LNCaP clone FGC (cell line): Measurements from ENCODE around the gene ETV6.

Experiments used
- DNase-seq: peaks from one replicate; pipeline ENCODE4 v3.0.0-alpha.2; 2011; ENCODE audit warnings: low read depth
- H3K4me3 ChIP-seq: 2 replicates; pipeline ENCODE4 v1.5.1; 2011; ENCODE audit warnings: mild to moderate bottlenecking, low read depth, low read length, control low read depth
- TF ChIP-seq, protein P1 (sequence below): IDR thresholded peaks from 2 replicates; pipeline ENCODE4 v1.5.1; 2012; ENCODE audit warnings: mild to moderate bottlenecking; ENCODE audit not compliant: control insufficient read depth, insufficient read depth; ENCODE audit errors: extremely low read depth

Gene ETV6

DNA sequence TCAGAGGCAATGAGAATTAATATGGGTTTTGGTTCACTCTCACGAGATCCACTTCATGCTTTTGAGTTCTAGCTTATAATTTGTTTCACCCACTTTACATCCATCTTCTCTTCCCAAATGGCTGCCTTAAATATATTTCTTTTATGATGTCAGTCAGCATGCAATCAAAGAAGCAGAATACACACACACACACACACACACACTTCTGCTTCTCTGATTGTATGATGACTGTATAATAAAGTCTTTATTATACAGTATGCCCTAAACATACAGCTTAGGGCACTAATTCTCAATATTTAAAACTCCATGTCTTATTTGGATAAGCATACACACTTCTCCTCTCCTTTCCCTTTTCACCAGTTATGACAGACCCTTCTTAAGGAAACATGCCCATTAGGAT lies 6.7 kb upstream of the ETV6 start:
- no peak for DNase-seq
- TF ChIP-seq, protein P1, sequence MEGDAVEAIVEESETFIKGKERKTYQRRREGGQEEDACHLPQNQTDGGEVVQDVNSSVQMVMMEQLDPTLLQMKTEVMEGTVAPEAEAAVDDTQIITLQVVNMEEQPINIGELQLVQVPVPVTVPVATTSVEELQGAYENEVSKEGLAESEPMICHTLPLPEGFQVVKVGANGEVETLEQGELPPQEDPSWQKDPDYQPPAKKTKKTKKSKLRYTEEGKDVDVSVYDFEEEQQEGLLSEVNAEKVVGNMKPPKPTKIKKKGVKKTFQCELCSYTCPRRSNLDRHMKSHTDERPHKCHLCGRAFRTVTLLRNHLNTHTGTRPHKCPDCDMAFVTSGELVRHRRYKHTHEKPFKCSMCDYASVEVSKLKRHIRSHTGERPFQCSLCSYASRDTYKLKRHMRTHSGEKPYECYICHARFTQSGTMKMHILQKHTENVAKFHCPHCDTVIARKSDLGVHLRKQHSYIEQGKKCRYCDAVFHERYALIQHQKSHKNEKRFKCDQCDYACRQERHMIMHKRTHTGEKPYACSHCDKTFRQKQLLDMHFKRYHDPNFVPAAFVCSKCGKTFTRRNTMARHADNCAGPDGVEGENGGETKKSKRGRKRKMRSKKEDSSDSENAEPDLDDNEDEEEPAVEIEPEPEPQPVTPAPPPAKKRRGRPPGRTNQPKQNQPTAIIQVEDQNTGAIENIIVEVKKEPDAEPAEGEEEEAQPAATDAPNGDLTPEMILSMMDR = no peak
- H3K4me3 ChIP-seq = no peak overlapping the region

GRCh38 chr12:11645391-11645790 lies 4.1 kb upstream of the ETV6 start:
- TF ChIP-seq, protein P1 = no peak
- no peak for DNase-seq
- no peak overlapping the region for H3K4me3 ChIP-seq

GRCh38 chr12:11648514-11649412 lies 711 bp upstream of the ETV6 start:
- DNase-seq = peak; percentile 77
- TF ChIP-seq, protein P1 = 0 out of 2 replicates have a peak, but pooled peaks have one; percentile 1

DNA sequence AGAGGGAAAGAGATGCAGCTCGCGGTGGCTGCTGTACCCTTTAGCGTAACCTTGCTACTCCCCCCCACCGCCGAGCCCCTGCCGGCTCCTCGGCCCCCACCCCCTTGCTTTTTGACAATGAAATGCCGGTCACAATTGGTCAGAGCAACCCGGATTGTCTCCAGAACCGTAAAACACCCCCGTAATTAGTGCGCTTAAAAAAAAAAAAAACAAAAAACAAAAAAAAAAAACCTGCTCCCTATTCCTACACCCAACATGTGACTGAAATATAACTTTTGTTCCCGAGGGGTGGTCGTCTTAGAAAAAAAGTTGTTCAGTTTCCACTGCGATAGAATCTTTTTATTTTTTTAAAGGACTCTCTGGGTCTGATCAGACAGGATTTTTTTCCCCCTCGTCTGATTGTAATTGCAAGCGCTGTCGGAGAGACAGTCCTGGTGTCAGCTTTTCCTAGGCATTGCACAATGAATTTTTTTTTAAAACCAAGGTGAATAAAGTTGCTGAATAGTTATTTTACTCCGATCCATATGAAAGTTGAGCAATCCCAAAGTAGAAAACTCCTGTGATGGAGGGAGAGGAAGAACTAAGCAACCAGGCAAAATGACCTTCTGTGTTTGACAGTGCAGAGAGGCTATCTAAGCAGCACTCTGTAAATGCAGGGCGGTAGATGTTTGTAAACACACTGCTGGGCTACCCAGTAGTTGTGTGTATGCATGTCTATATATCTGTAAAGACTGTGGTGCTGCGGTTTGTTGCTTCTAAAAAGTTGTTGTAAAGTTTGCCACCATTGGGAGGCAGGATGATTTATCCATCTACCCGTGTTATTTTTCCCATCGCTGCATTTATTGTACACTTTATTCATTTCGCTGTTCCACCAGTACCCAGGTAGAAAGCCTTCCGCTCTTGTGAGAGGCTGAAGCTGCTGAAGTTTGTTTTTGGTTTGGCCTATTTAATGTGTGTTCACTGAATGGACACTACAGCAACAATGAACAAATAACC lies 1.1 kb downstream of the ETV6 start:
- TF ChIP-seq, protein P1 = peak; percentile 22; the same call in 1 of the 2 replicates
- peak overlapping the region; percentile 84 for H3K4me3 ChIP-seq

More at GRCh38 chr12:11648514-11649412, 711 bp upstream of the ETV6 start:
- peak overlapping the region; percentile 84 for H3K4me3 ChIP-seq

GRCh38 chr12:11651381-11651780 lies 1.9 kb downstream of the ETV6 start:
- no peak overlapping the region; the same call in 1 of the 2 replicates for H3K4me3 ChIP-seq
- DNase-seq = no peak

More for the DNA sequence above, 1.1 kb downstream of the ETV6 start:
- no peak for DNase-seq

DNA sequence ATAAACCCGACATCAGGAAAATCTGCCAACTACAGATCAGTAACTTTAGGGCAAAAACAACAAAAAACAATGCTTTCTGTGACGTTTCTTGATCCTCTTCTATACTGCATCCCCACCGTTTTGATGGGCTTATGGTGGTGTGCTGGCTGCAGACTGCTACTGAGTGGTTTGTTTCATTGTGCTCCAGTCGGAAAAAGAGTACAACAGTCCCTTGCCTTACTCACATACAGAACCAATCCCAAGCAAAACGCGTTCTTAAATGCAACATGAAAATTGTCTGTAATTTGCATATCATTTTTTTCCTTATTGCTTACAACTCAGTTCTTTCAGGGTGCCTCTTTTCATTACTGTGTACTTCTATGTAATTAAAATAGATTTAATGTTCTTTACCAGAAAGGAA lies 2.3 kb downstream of the ETV6 start:
- TF ChIP-seq, protein P1 = no peak
- H3K4me3 ChIP-seq = no peak overlapping the region
- no peak for DNase-seq

More at GRCh38 chr12:11651381-11651780, 1.9 kb downstream of the ETV6 start:
- TF ChIP-seq, protein P1 = no peak
